HepG2 (cell line): ENCODE results near the gene NUP153.

Experiments used
- EZH2 ChIP-seq: conservative IDR thresholded peaks from 2 replicates; pipeline ENCODE4 v1.6.1; 2012; ENCODE audit warnings: mild to moderate bottlenecking, low read depth, low read length, moderate library complexity
- NFYB ChIP-seq: sonication (generic); formaldehyde crosslinking; IDR thresholded peaks from 2 replicates; pipeline ENCODE4 v1.4.0; 2020; ENCODE audit warnings: missing genetic modification reagents
- POLR2AphosphoS5 ChIP-seq: IDR thresholded peaks from 2 replicates; pipeline ENCODE4 v1.6.1; 2012; ENCODE audit warnings: low read depth, low read length
- RAD51 ChIP-seq: fragments of 450-650 bp; IDR thresholded peaks from 2 replicates; pipeline ENCODE4 v1.6.1; 2016; ENCODE audit warnings: borderline replicate concordance
- ZNF207 ChIP-seq: fragments of 450-650 bp; IDR thresholded peaks from 2 replicates; pipeline ENCODE4 v1.6.1; 2016; ENCODE audit warnings: antibody characterized with exemption, borderline replicate concordance
- TF ChIP-seq, protein P1 (sequence below): sonication (generic); formaldehyde crosslinking; IDR thresholded peaks from 2 replicates; pipeline ENCODE4 v1.5.0; 2020; ENCODE audit warnings: mild to moderate bottlenecking, missing genetic modification reagents, moderate library complexity

DNA sequence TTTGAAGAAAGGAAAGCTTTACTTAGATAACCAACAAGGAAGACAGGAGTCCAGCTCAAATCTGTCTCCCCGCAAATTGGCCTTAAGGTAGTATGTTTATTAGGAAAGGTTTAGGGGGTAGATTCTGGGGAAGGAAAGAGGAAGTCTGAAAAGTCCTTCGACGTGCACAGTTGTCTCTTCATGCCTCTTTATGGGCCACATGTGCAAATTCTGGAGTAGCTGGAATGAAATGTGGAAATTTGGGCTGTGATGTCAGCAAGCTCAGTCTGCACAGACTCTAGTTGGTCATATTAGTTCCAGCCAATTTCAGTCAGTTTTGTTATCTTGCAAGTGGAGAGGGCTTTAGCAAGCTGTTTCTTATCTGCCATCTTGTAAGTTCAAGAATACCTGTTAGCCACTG, 50.1 kb downstream of the NUP153 start:
- TF ChIP-seq, protein P1, sequence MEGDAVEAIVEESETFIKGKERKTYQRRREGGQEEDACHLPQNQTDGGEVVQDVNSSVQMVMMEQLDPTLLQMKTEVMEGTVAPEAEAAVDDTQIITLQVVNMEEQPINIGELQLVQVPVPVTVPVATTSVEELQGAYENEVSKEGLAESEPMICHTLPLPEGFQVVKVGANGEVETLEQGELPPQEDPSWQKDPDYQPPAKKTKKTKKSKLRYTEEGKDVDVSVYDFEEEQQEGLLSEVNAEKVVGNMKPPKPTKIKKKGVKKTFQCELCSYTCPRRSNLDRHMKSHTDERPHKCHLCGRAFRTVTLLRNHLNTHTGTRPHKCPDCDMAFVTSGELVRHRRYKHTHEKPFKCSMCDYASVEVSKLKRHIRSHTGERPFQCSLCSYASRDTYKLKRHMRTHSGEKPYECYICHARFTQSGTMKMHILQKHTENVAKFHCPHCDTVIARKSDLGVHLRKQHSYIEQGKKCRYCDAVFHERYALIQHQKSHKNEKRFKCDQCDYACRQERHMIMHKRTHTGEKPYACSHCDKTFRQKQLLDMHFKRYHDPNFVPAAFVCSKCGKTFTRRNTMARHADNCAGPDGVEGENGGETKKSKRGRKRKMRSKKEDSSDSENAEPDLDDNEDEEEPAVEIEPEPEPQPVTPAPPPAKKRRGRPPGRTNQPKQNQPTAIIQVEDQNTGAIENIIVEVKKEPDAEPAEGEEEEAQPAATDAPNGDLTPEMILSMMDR: no peak
- no peak for TF ChIP-seq POLR2AphosphoS5
- no peak for TF ChIP-seq ZNF207
- TF ChIP-seq NFYB (CRISPR knock-in tag): no peak
- TF ChIP-seq RAD51: no peak
- no peak for TF ChIP-seq EZH2
